Right lobe of liver (tissue), 6 donors: ENCODE data around the gene FAM151B. TPM values are rescaled to one million over a fixed set of nuclear protein-coding genes. Genes with fewer than 3 reads are reported as not detected.
"Not testable (repeated sequence)": the region's sequence is repeated elsewhere in the genome, so short reads cannot be mapped to it uniquely, and the experiment has no call there.

Source experiments
- ATAC-seq, 4 donors: fragments of 200-7000 bp; cut with Tn5 transposase; one replicate each; pipeline ENCODE4 v1.9.1; 2020; ENCODE audit warnings: mild to moderate bottlenecking in 4 of 4, moderate library complexity in 4 of 4
- DNase-seq, 3 donors: peaks; one replicate each; pipeline ENCODE4 v3.0.0-alpha.2; 2020
- H3K27ac ChIP-seq, 3 donors: fragments of 200-600 bp; one replicate each; pipeline ENCODE4 v1.8.0; 2022
- H3K27me3 ChIP-seq, 2 donors: fragments of 200-600 bp; one replicate each; pipeline ENCODE4 v1.8.0; 2022
- H3K36me3 ChIP-seq, 4 donors: fragments of 200-600 bp; sonication (generic) in 1 of 4; one replicate each; pipeline versions ENCODE4 v1.5.1 to v1.8.0; 2017 to 2022; ENCODE audit warnings: control low read depth in 1 of 4
- H3K4me1 ChIP-seq, 4 donors: fragments of 200-600 bp; sonication (generic) in 1 of 4; one replicate each; pipeline versions ENCODE4 v1.5.1 to v1.8.0; 2017 to 2022; ENCODE audit warnings: control low read depth in 1 of 4
- H3K4me3 ChIP-seq, 3 donors: fragments of 200-600 bp; one replicate each; pipeline ENCODE4 v1.8.0; 2022
- H3K9me3 ChIP-seq, 4 donors: fragments of 200-600 bp; sonication (generic) in 1 of 4; one replicate each; pipeline versions ENCODE4 v1.5.1 to v1.8.0; 2017 to 2022; ENCODE audit warnings: control low read depth in 1 of 4
- CTCF ChIP-seq, 4 donors: fragments of 200-600 bp in 3 of 4; fragments of 450-650 bp in 1 of 4; IDR thresholded peaks; one replicate each; pipeline versions ENCODE4 v1.5.1 to v1.8.0; 2016 to 2022; ENCODE audit warnings: antibody characterized with exemption in 4 of 4, mild to moderate bottlenecking in 2 of 4
- POLR2A ChIP-seq: fragments of 450-650 bp; IDR thresholded peaks from one replicate; pipeline ENCODE4 v1.6.1; 2017; ENCODE audit warnings: antibody characterized with exemption, mild to moderate bottlenecking
- WGBS: methylation state at CpG from one replicate; pipeline ENCODE4 v1.1.6; 2018; ENCODE audit warnings: low coverage, low lambda C conversion rate; ENCODE audit not compliant: insufficient coverage; ENCODE audit errors: missing lambda C conversion rate; 5-methylcytosine and 5-hydroxymethylcytosine counted together
- intact Hi-C, 2 donors: fragments of 100-400 bp; cut with DNase I; formaldehyde crosslinking; loops; one replicate each; pipeline versions ENCODE4 v1.11.2 to v1.14.1; 2022
- total RNA-seq, 6 experiments: library from RNA; depleted of rRNA in 2 of 6; stranded (reverse); fragments of >200 nt in 2 of 6; fragmentation: NEBNext Ultra II Directional in 3 of 6; extraction: Animal tissue kit (Norgen Biotek cat#: 25700) in 3 of 6; gene quantifications; one replicate each; pipeline versions ENCODE4 v1.1.0 to v1.2.4, GENCODE V29; 2016 to 2023
- donor health status: DM: no; HTN: yes; CAD: no.
- donor health status: DM: no; HTN: no; CAD: no.
- donor health status: DM: no; HTN: no; CAD: no.
- donor health status: DM: no; HTN: yes; CAD: no.
- donor health status: DM: no; HTN: yes; CAD: no.

Gene FAM151B
- total RNA-seq, 6 experiments from 2014 or later: 0.81 to 1.6 (median 1.3) TPM

GRCh38 chr5:80492741-80493140, 4.8 kb downstream of the FAM151B start:
- ATAC-seq: no peak
- H3K27ac ChIP-seq: no peak overlapping the region
- no peaks in the 10 kb centered on the region for H3K9me3 ChIP-seq
- WGBS: 78% methylated on average over 3 of the region's 3 CpGs
- no peaks in the 10 kb centered on the region for H3K36me3 ChIP-seq
- H3K27me3 ChIP-seq: no peaks in the 10 kb centered on the region
- no peak for DNase-seq
- H3K4me3 ChIP-seq: no peak overlapping the region
- TF ChIP-seq POLR2A: no peak
- no peak for TF ChIP-seq CTCF (IDR thresholded peaks at IDR 0.05)
- peaks cover 0 to 7% (median 2%) of the 10 kb centered on the region in 4 donors for H3K4me1 ChIP-seq
- intact Hi-C loops: no loop called here

GRCh38 chr5:80493443-80493842, 5.5 kb downstream of the FAM151B start:
- H3K27ac ChIP-seq, H3K27me3 ChIP-seq, intact Hi-C loops, DNase-seq, H3K4me3 ChIP-seq, ATAC-seq, H3K9me3 ChIP-seq, H3K4me1 ChIP-seq, H3K36me3 ChIP-seq: not testable (repeated sequence)
- 80% methylated on average over 7 of the region's 7 CpGs for WGBS

- 72% methylated on average over 2 of the region's 2 CpGs for WGBS
- intact Hi-C loops: no loop called here
- Histone ChIP-seq H3K27ac (no peak overlapping the region), H3K9me3 (no peaks in the 10 kb centered on the region), H3K27me3 (no peaks in the 10 kb centered on the region), H3K4me1 (no peaks in the 10 kb centered on the region), H3K36me3 (no peaks in the 10 kb centered on the region), H3K4me3 (no peak overlapping the region)
- ATAC-seq (no peak), DNase-seq (no peak)
- TF ChIP-seq POLR2A: no peak
- no peak for TF ChIP-seq CTCF (IDR thresholded peaks at IDR 0.05)
These were observed 8.0 kb downstream of the FAM151B start for GRCh38 chr5:80495891-80496290.

- ATAC-seq (no peak), DNase-seq (no peak)
- Histone ChIP-seq H3K4me3 (no peak overlapping the region), H3K36me3 (no peaks in the 10 kb centered on the region), H3K9me3 (no peaks in the 10 kb centered on the region), H3K27ac (no peak overlapping the region), H3K27me3 (no peaks in the 10 kb centered on the region), H3K4me1 (no peaks in the 10 kb centered on the region)
- TF ChIP-seq POLR2A (no peak), CTCF (IDR thresholded peaks at IDR 0.05) (no peak)
- intact Hi-C loops: no loop called here
- WGBS: 79% methylated on average over 2 of the region's 2 CpGs
These were observed 14.9 kb downstream of the FAM151B start for GRCh38 chr5:80502800-80503199.

- intact Hi-C loops: no loop called here
- Histone ChIP-seq H3K36me3 (no peaks in the 10 kb centered on the region), H3K4me1 (no peaks in the 10 kb centered on the region), H3K4me3 (no peak overlapping the region), H3K27me3 (no peaks in the 10 kb centered on the region), H3K9me3 (no peaks in the 10 kb centered on the region), H3K27ac (no peak overlapping the region)
- 50% methylated on average over 1 of the region's 1 CpG for WGBS
- DNase-seq (no peak), ATAC-seq (peak in 2 of 4 donors; percentile 23 to 30)
- TF ChIP-seq CTCF (IDR thresholded peaks at IDR 0.05) (no peak), POLR2A (no peak)
These were observed 15.7 kb downstream of the FAM151B start for GRCh38 chr5:80503641-80504040.
